BLaER1 treated with 17β-estradiol and CSF1 and Interleukin-3, amounts not matched to agents 10 nM and 100 nM (cell line): ENCODE results near the gene BHLHE23.

Experiments
- H3K27ac ChIP-seq, 11 experiments: shearing (Covaris generic); formaldehyde crosslinking; 2 replicates each; pipeline ENCODE4 v1.8.1; 2022
- H3K27me3 ChIP-seq, 11 experiments: shearing (Covaris generic); formaldehyde crosslinking; 2 replicates each; pipeline ENCODE4 v1.8.1; 2022
- H3K36me3 ChIP-seq, 11 experiments: shearing (Covaris generic); formaldehyde crosslinking; 2 replicates each; pipeline ENCODE4 v1.8.1; 2022
- H3K4me1 ChIP-seq, 10 experiments: shearing (Covaris generic); formaldehyde crosslinking; 2 replicates each; pipeline ENCODE4 v1.8.1; 2022
- H3K4me2 ChIP-seq, 11 experiments: shearing (Covaris generic); formaldehyde crosslinking; 2 replicates each; pipeline ENCODE4 v1.8.1; 2022
- H3K4me3 ChIP-seq, 10 experiments: shearing (Covaris generic); formaldehyde crosslinking; 2 replicates each; pipeline ENCODE4 v1.8.1; 2022
- H3K9ac ChIP-seq, 11 experiments: shearing (Covaris generic); formaldehyde crosslinking; 2 replicates each; pipeline ENCODE4 v1.8.1; 2022
- H3K9me3 ChIP-seq, 11 experiments: shearing (Covaris generic); formaldehyde crosslinking; replicated peaks in 1 of 11; 2 replicates each; pipeline ENCODE4 v1.8.1; 2022
- H4K20me1 ChIP-seq, 11 experiments: shearing (Covaris generic); formaldehyde crosslinking; 2 replicates each; pipeline ENCODE4 v1.8.1; 2022
- Cebpa-rat ChIP-seq, 11 experiments: shearing (Covaris generic); IDR thresholded peaks; 2 replicates each; pipeline ENCODE4 v1.8.1; 2022

The BHLHE23 gene

DNA sequence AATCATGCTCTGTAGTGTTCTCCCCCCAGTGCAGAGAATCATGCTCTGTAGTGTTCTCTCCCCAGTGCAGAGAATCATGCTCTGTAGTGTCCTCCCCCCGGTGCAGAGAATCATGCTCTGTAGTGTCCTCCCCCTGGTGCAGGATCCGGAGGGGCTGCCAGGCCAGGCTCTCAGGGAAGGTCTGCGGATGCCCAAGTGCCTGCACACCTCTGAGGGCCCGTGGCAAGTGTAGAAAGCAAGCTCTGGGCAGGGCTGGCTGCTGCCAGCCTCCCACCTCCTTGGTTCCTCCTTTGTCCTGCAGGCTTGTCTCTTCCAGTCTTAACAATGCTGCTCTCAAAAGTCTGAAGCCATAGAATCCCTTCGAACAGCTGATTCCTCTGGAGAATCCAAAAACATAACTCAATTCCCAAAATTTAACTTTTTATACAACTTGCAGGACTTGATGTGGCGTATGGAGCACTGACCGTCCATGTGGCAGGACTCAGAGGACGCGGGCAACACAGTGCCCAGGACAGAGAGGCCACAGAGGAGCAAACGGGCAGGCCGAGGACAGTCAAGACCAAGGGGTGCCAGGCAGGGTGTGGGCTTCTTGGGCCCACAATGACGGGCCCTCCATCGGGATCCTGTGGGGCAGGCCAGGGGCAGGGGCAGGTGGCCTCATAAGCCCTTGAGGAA is 44.6 kb upstream of the BHLHE23 start:
- Histone ChIP-seq H3K9me3 (peaks cover 10 to 27% (median 18%) of the 10 kb centered on the region in 11 experiments; a peak in 21 of 22 replicates), H3K9ac (no peak overlapping the region), H3K4me3 (no peak overlapping the region), H4K20me1 (peaks cover 0 to 37% (median 0%) of the 10 kb centered on the region in 11 experiments; a peak in 3 of 22 replicates), H3K27ac (no peak overlapping the region), H3K36me3 (no peaks in the 10 kb centered on the region), H3K4me2 (no peak overlapping the region), H3K27me3 (no peaks in the 10 kb centered on the region), H3K4me1 (peaks cover 0 to 53% (median 23%) of the 10 kb centered on the region in 10 experiments; a peak in 14 of 20 replicates)
- no peak for TF ChIP-seq Cebpa-rat (IDR thresholded peaks at IDR 0.05)

DNA sequence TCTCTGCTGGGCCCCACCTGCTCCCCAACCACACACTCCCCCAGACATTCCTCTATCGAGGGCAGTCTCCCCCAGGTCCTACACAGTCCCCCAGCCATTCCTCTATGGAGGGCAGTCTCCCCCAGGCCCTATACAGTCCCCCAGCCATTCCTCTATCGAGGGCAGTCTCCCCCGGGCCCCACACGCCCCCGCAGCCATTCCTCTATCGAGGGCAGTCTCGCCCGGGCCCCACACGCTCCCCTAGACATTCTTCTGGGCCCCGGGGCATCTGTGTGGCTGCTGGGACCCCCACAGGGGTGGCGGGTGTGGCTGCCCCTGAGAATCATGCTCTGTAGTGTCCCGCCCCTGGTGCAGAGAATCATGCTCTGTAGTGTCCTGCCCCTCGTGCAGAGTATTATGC is 43.6 kb upstream of the BHLHE23 start:
- Histone ChIP-seq H4K20me1 (peaks cover 0 to 32% (median 0%) of the 10 kb centered on the region in 11 experiments; a peak in 2 of 22 replicates), H3K9me3 (peaks cover 10 to 27% (median 18%) of the 10 kb centered on the region in 11 experiments; a peak in 21 of 22 replicates), H3K9ac (no peak overlapping the region), H3K4me3 (no peak overlapping the region), H3K27me3 (no peaks in the 10 kb centered on the region), H3K27ac (no peak overlapping the region), H3K36me3 (no peaks in the 10 kb centered on the region), H3K4me2 (no peak overlapping the region), H3K4me1 (peaks cover 0 to 48% (median 14%) of the 10 kb centered on the region in 10 experiments; a peak in 13 of 20 replicates)
- TF ChIP-seq Cebpa-rat (IDR thresholded peaks at IDR 0.05), result no peak

DNA sequence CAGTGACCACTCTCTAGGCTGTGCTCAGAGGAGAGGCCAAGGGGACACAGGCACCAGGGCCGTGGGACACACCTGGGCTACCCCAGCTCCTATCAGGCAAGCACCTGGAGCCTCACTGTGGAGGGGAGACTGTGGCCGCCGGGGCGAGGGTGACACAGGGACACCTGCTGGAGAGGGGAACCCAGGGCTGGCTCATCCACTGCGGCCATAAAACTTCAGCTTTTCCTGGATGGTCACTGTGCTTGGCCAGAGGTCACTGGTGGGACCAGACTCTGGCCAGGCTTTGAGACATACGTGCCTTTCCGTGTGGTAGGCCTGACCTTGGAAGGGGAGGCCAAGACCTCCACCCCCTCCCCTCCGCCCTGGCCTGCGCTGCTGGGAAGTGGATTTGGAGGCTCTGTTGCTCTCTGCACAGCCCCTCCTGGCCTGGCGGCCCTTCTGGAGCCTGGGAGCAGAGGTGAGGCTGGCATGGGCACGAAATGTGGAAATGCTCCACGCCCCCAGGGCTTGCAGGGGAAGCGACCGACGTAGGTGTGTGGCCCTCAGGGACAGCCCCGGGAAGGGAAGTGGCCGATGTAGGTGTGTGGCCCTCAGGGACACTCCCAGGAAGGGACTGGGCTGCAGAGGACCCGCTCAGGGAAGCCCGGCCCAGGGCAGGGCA is 42.9 kb upstream of the BHLHE23 start:
- no peak overlapping the region for H3K4me3 ChIP-seq
- H3K9ac ChIP-seq, result no peak overlapping the region
- no peak for TF ChIP-seq Cebpa-rat (IDR thresholded peaks at IDR 0.05)
- no peaks in the 10 kb centered on the region for H3K27me3 ChIP-seq
- H3K27ac ChIP-seq, result no peak overlapping the region
- H3K4me2 ChIP-seq, result no peak overlapping the region
- H3K4me1 ChIP-seq, result peaks cover 0 to 40% (median 14%) of the 10 kb centered on the region in 10 experiments; a peak in 13 of 20 replicates
- H3K9me3 ChIP-seq, result peaks cover 10 to 27% (median 18%) of the 10 kb centered on the region in 11 experiments; a peak in 21 of 22 replicates
- H3K36me3 ChIP-seq, result no peaks in the 10 kb centered on the region
- peaks cover 0 to 28% (median 0%) of the 10 kb centered on the region in 11 experiments; a peak in 2 of 22 replicates for H4K20me1 ChIP-seq

GRCh38 chr20:63049191-63049518 is 42.4 kb upstream of the BHLHE23 start:
- Histone ChIP-seq H3K4me3 (no peak overlapping the region), H3K4me2 (no peak overlapping the region), H3K9me3 (peaks cover 10 to 27% (median 18%) of the 10 kb centered on the region in 11 experiments; a peak in 21 of 22 replicates), H3K27ac (no peak overlapping the region), H3K27me3 (no peaks in the 10 kb centered on the region), H3K36me3 (no peaks in the 10 kb centered on the region), H3K4me1 (peaks cover 0 to 35% (median 14%) of the 10 kb centered on the region in 10 experiments; a peak in 13 of 20 replicates), H4K20me1 (peaks cover 0 to 27% (median 0%) of the 10 kb centered on the region in 11 experiments; a peak in 2 of 22 replicates), H3K9ac (no peak overlapping the region)
- no peak for TF ChIP-seq Cebpa-rat (IDR thresholded peaks at IDR 0.05)

- no peak overlapping the region for H3K4me2 ChIP-seq
- H3K9me3 ChIP-seq, result peaks cover 10 to 27% (median 18%) of the 10 kb centered on the region in 11 experiments; a peak in 21 of 22 replicates
- no peaks in the 10 kb centered on the region for H3K36me3 ChIP-seq
- no peak overlapping the region for H3K4me3 ChIP-seq
- H4K20me1 ChIP-seq, result peaks cover 0 to 27% (median 0%) of the 10 kb centered on the region in 11 experiments; a peak in 2 of 22 replicates
- H3K4me1 ChIP-seq, result peaks cover 0 to 33% (median 14%) of the 10 kb centered on the region in 10 experiments; a peak in 13 of 20 replicates
- H3K27ac ChIP-seq, result no peak overlapping the region
- TF ChIP-seq Cebpa-rat (IDR thresholded peaks at IDR 0.05), result no peak
- H3K27me3 ChIP-seq, result no peaks in the 10 kb centered on the region
- no peak overlapping the region for H3K9ac ChIP-seq
Observed at GRCh38 chr20:63048516-63049190, 41.9 kb upstream of the BHLHE23 start.

- H3K27me3 ChIP-seq, result no peaks in the 10 kb centered on the region
- H3K9me3 ChIP-seq, result peaks cover 10 to 27% (median 18%) of the 10 kb centered on the region in 11 experiments; a peak in 21 of 22 replicates
- no peak overlapping the region for H3K4me3 ChIP-seq
- peaks cover 0 to 33% (median 13%) of the 10 kb centered on the region in 10 experiments; a peak in 13 of 20 replicates for H3K4me1 ChIP-seq
- H3K36me3 ChIP-seq, result no peaks in the 10 kb centered on the region
- H3K27ac ChIP-seq, result no peak overlapping the region
- no peak overlapping the region for H3K9ac ChIP-seq
- H4K20me1 ChIP-seq, result peaks cover 0 to 24% (median 0%) of the 10 kb centered on the region in 11 experiments; a peak in 3 of 22 replicates
- no peak for TF ChIP-seq Cebpa-rat (IDR thresholded peaks at IDR 0.05)
- no peak overlapping the region for H3K4me2 ChIP-seq
Observed at GRCh38 chr20:63047946-63048345, 41.2 kb upstream of the BHLHE23 start.

GRCh38 chr20:63047267-63047666 is 40.5 kb upstream of the BHLHE23 start:
- H3K9ac ChIP-seq, result no peak overlapping the region
- peaks cover 0 to 17% (median 0%) of the 10 kb centered on the region in 11 experiments; a peak in 3 of 22 replicates for H4K20me1 ChIP-seq
- no peaks in the 10 kb centered on the region for H3K27me3 ChIP-seq
- no peak overlapping the region for H3K27ac ChIP-seq
- no peak overlapping the region; a peak in 1 of 22 replicates for H3K4me2 ChIP-seq
- peaks cover 10 to 27% (median 18%) of the 10 kb centered on the region in 11 experiments; a peak in 21 of 22 replicates for H3K9me3 ChIP-seq
- H3K36me3 ChIP-seq, result no peaks in the 10 kb centered on the region
- TF ChIP-seq Cebpa-rat (IDR thresholded peaks at IDR 0.05), result no peak
- peaks cover 0 to 31% (median 11%) of the 10 kb centered on the region in 10 experiments; a peak in 14 of 20 replicates for H3K4me1 ChIP-seq
- no peak overlapping the region for H3K4me3 ChIP-seq

DNA sequence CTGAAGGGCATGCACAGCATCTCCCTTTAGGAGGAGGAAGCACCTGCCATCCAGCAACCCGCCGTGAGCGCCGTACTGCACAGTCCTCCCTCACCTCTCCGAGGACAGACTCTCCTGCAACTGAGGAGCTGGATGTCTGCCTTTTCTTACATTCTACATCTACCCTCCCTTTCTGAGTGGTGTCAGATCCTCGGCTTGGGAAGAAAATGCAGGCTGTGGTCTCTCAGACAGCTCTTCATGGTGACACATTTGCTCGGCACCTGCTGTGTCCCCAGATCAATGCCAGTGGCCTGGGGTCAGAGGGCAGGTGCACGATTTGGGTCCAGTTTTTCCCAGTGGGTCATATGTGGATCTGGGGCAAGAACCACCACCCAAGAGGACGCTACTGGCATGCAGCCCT is 40.1 kb upstream of the BHLHE23 start:
- H3K27me3 ChIP-seq, result no peaks in the 10 kb centered on the region
- no peak overlapping the region for H3K4me3 ChIP-seq
- H3K9me3 ChIP-seq, result peaks cover 10 to 27% (median 18%) of the 10 kb centered on the region in 11 experiments; a peak in 21 of 22 replicates
- H4K20me1 ChIP-seq, result peaks cover 0 to 13% (median 0%) of the 10 kb centered on the region in 11 experiments; a peak in 3 of 22 replicates
- peaks cover 0 to 27% (median 10%) of the 10 kb centered on the region in 10 experiments; a peak in 11 of 20 replicates for H3K4me1 ChIP-seq
- H3K27ac ChIP-seq, result no peak overlapping the region
- H3K4me2 ChIP-seq, result peak overlapping the region in 4 of 11 experiments; percentile 8 to 29 (median 20); a peak in 5 of 22 replicates
- H3K36me3 ChIP-seq, result no peaks in the 10 kb centered on the region
- no peak for TF ChIP-seq Cebpa-rat (IDR thresholded peaks at IDR 0.05)
- no peak overlapping the region for H3K9ac ChIP-seq
